OCI-LY7 (cell line): Measurements from ENCODE around the gene CYP2C18. TPM values are rescaled to one million over a fixed set of nuclear protein-coding genes. Genes with fewer than 3 reads are reported as not detected.

Experiments
- BruUV-seq: library from RNA; stranded (reverse); fragments of 400-500 nt; replicated peaks from 2 replicates; lab custom pipeline; 2021; lab: Mats Ljungman, UMichigan
- CTCF ChIA-PET: fragments of 300-600 bp; sonication (Branson Sonifier 250); formaldehyde crosslinking; loops from one replicate; lab custom pipeline; 2022; ENCODE audit warnings: antibody characterized with exemption; ENCODE audit not compliant: unreplicated experiment; lab: Charles Lee
- POLR2A ChIA-PET: fragments of 300-600 bp; sonication (Branson Sonifier 250); formaldehyde crosslinking; loops from one replicate; lab custom pipeline; 2022; ENCODE audit warnings: antibody characterized with exemption; lab: Charles Lee
- DNase-seq: peaks from one replicate; pipeline ENCODE4 v3.0.0-alpha.2; 2015; ENCODE audit warnings: low spot score
- H2AFZ ChIP-seq: fragments of 200-600 bp; sonication (generic), shearing (Covaris generic); 2 replicates; pipeline ENCODE4 v1.6.1; 2014; ENCODE audit warnings: mild to moderate bottlenecking, antibody characterized with exemption, low read length, moderate library complexity
- H3K27ac ChIP-seq: fragments of 200-600 bp; sonication (generic); 2 replicates; pipeline ENCODE4 v1.5.1; 2014; ENCODE audit warnings: mixed run types, low read depth, mild to moderate bottlenecking, moderate library complexity, low read length, inconsistent platforms; ENCODE audit not compliant: poor library complexity, severe bottlenecking
- H3K36me3 ChIP-seq: fragments of 200-600 bp; sonication (generic); 2 replicates; pipeline ENCODE4 v1.6.1; 2014; ENCODE audit warnings: mild to moderate bottlenecking, antibody characterized with exemption, low read length, moderate library complexity, mixed read lengths; ENCODE audit not compliant: insufficient read depth
- H3K4me1 ChIP-seq: fragments of 200-600 bp; sonication (generic); 2 replicates; pipeline ENCODE4 v1.5.1; 2014; ENCODE audit warnings: mild to moderate bottlenecking, low read length; ENCODE audit not compliant: insufficient read depth, poor library complexity, severe bottlenecking
- H3K4me2 ChIP-seq: fragments of 200-600 bp; sonication (generic); 2 replicates; pipeline ENCODE4 v1.6.1; 2014; ENCODE audit warnings: mild to moderate bottlenecking, low read length
- H3K4me3 ChIP-seq: fragments of 200-600 bp; sonication (generic); 2 replicates; pipeline ENCODE4 v1.5.1; 2014; ENCODE audit warnings: mild to moderate bottlenecking, low read depth, low read length; ENCODE audit not compliant: poor library complexity, severe bottlenecking
- H3K79me2 ChIP-seq: fragments of 200-600 bp; sonication (generic); 2 replicates; pipeline ENCODE4 v1.6.1; 2016; ENCODE audit warnings: low read depth, mild to moderate bottlenecking, low read length, moderate library complexity, mixed read lengths; ENCODE audit not compliant: insufficient read depth
- H3K9me2 ChIP-seq: fragments of 200-600 bp; sonication (generic); 2 replicates; pipeline ENCODE4 v1.6.1; 2016; ENCODE audit warnings: mild to moderate bottlenecking, low read length, mixed read lengths; ENCODE audit not compliant: insufficient read depth
- H3K9me3 ChIP-seq: fragments of 200-600 bp; sonication (generic); 2 replicates; pipeline ENCODE4 v1.6.1; 2014; ENCODE audit warnings: mild to moderate bottlenecking, mixed run types, low read length, mixed read lengths
- H4K20me1 ChIP-seq: fragments of 200-600 bp; sonication (generic); 2 replicates; pipeline ENCODE4 v1.6.1; 2014; ENCODE audit warnings: mild to moderate bottlenecking, antibody characterized with exemption, low read length, moderate library complexity, mixed read lengths; ENCODE audit not compliant: insufficient read depth
- CTCF ChIP-seq: fragments of 200-600 bp; sonication (generic); conservative IDR thresholded peaks from 2 replicates; pipeline ENCODE4 v1.5.1; 2014; ENCODE audit warnings: mild to moderate bottlenecking, antibody characterized with exemption, low read length, moderate library complexity, mixed read lengths
- EZH2phosphoT487 ChIP-seq: fragments of 200-600 bp; sonication (generic); IDR thresholded peaks from 2 replicates; pipeline ENCODE4 v1.6.1; 2018; ENCODE audit warnings: low read depth, borderline replicate concordance, mild to moderate bottlenecking, mixed run types, antibody characterized with exemption, low read length, moderate library complexity, mixed read lengths
- intact Hi-C: fragments of 100-400 bp; cut with micrococcal nuclease; formaldehyde crosslinking; loops from one replicate; pipeline ENCODE4 v1.10.0; 2022; ENCODE audit not compliant: unreplicated experiment
- total RNA-seq, 2 experiments: library from RNA; depleted of rRNA in 1 of 2; stranded (reverse); fragments of >200 nt in 1 of 2; shearing (Covaris generic) in 1 of 2; gene quantifications; 2 replicates each; pipeline ENCODE4 v1.2.3, GENCODE V29; 2014 to 2022

Gene CYP2C18
- total RNA-seq, 2 experiments from 2014 or later, result not detected

DNA sequence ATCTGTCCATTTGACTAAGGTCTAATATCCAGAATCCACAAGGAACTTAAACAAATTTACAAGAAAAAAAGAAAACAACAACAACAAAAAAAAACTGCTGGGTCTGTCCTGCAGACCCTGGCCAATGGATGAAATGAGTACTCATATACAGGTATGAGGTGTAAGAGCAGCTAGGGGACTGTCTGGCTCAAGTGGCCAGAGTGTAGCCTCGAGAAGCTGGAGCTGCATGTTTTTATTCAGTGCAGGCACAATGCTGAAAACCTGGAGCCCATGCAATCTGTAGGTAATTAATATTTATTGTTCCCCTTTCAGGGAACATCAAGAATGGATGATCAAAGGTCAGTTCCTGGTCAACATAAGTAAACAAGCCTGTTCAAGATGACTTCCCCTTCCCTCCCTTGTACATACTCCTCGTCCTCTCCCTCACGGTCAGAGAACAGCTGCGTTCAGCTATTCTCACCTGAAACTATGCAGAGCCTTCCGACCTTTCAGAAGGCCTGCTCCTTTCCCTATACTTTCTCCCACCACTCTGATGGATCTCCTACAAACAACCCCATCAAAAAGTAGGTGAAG lies 94.4 kb downstream of the CYP2C18 start:
- H3K4me3 ChIP-seq, result no peak overlapping the region
- POLR2A ChIA-PET, result no interaction called here
- H3K4me1 ChIP-seq, result no peaks in the 10 kb centered on the region
- intact Hi-C loops, result no loop called here
- no peaks in the 10 kb centered on the region for H3K9me3 ChIP-seq
- no peak overlapping the region for H2AFZ ChIP-seq
- H3K36me3 ChIP-seq, result no peaks in the 10 kb centered on the region
- H4K20me1 ChIP-seq, result no peaks in the 10 kb centered on the region
- H3K27ac ChIP-seq, result no peak overlapping the region
- TF ChIP-seq EZH2phosphoT487, result no peak
- TF ChIP-seq CTCF, result no peak
- no peaks in the 10 kb centered on the region for H3K9me2 ChIP-seq
- no peaks in the 10 kb centered on the region for H3K79me2 ChIP-seq
- BruUV-seq, result no TSS peak
- no peak for DNase-seq
- no peak overlapping the region for H3K4me2 ChIP-seq
- CTCF ChIA-PET, result no interaction called here

DNA sequence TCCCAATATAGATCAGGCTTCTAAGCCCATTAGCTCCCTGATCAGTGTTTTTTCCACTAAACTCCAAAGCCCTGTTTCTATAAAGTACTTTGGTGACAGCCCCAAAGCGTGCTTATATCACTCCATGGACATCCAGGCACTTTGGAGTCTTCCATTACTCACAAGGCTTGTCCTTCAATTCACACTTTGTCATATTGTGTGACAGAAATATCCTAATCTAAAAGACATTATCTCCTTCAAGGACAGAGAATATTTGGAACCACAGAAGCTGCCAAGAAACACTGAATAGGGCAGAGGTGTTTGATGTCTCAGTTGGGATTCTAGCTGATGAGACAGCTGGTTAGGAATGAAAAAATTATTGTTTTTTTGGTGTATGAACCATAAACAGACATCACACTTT lies 97.3 kb downstream of the CYP2C18 start:
- intact Hi-C loops, result no loop called here
- POLR2A ChIA-PET, result no interaction called here
- BruUV-seq, result no TSS peak

More for the DNA sequence above, 97.3 kb downstream of the CYP2C18 start:
- Histone ChIP-seq H2AFZ (no peak overlapping the region), H3K4me3 (no peak overlapping the region), H4K20me1 (no peaks in the 10 kb centered on the region), H3K9me2 (no peaks in the 10 kb centered on the region), H3K36me3 (no peaks in the 10 kb centered on the region), H3K4me2 (no peak overlapping the region), H3K79me2 (no peaks in the 10 kb centered on the region), H3K4me1 (no peaks in the 10 kb centered on the region), H3K27ac (no peak overlapping the region), H3K9me3 (no peaks in the 10 kb centered on the region)
- CTCF ChIA-PET, result no interaction called here
- no peak for DNase-seq
- no peak for TF ChIP-seq EZH2phosphoT487
- no peak for TF ChIP-seq CTCF
